ENCODE data around the gene DGKB. TPM values are rescaled to one million over a fixed set of nuclear protein-coding genes. Genes with fewer than 3 reads are reported as not detected.

Gene DGKB
- total and polyA plus RNA-seq, 7 experiments from 2014 or later = not detected

DNA sequence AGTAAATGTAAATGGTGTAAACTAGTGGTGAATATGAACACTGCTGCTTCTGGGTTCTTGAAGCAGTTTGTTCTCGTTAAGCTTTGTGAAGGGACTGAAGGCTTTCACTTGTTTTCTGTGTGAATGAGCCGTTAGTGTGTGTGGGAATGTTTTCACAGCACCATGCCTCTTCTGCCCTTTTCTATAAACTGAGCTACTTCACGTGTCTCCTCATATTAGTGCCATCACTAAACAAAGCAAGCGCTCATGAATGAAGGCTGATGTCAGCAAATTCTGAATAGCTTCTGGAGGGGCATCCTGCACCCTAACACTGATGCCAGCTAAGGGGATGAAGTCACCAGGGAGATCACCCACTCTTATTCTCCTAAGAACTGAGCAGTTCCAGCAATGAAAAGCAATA, 707.5 kb downstream of the DGKB start:
- ChIA-PET POLR2A (no interaction called here), CTCF (no interaction called here)
- no peaks in the 10 kb centered on the region for H3K36me3 Mint-ChIP-seq
- H3K27me3 Mint-ChIP-seq = no peaks in the 10 kb centered on the region
- no peak overlapping the region for H3K27ac Mint-ChIP-seq
- no peak overlapping the region for H3K27ac ChIP-seq (ENCODE audit: low read depth, low read length)
- no peak overlapping the region for H3K4me3 Mint-ChIP-seq
- no peaks in the 10 kb centered on the region for H3K36me3 ChIP-seq (ENCODE audit: control insufficient read depth in 2 of 3, insufficient read depth in 3 of 3, low read length in 3 of 3)
- ATAC-seq (no peak), DNase-seq (no peak)
- no peaks in the 10 kb centered on the region for H3K27me3 ChIP-seq (ENCODE audit: control insufficient read depth in 2 of 2, insufficient read depth in 2 of 2, low read length in 2 of 2)
- intact Hi-C loops (cut with micrococcal nuclease) = no loop called here
- H3K4me1 ChIP-seq (ENCODE audit: control insufficient read depth in 2 of 2, insufficient read depth in 2 of 2, low read length in 2 of 2) = no peaks in the 10 kb centered on the region
- H3K9me3 Mint-ChIP-seq = peaks cover 0 to 15% (median 1%) of the 10 kb centered on the region in 11 donors
- no peaks in the 10 kb centered on the region for H3K9me3 ChIP-seq (ENCODE audit: control insufficient read depth in 2 of 3, low read length in 3 of 3)
- H3K4me1 Mint-ChIP-seq = no peaks in the 10 kb centered on the region
- no peak overlapping the region for H3K4me3 ChIP-seq (ENCODE audit: low read length)

DNA sequence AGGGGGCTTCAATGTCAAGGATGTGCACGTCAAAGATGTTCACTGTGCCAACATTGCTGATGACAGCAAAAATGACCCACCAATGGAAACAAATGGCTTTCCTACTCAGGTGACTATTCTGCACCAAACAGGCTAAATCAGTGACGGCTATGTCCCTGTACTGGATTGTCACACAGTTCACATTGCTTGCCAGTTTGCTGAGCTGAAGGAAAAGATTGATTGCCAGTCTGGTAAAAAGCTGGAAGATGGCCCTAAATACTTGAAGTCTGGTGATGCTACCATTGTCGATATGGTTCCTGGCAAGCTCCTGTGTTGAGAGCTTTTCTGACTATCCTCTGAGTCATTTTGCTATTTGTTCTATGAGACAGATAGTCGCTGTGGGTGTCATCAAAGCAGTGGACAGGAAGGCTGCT, 710.9 kb downstream of the DGKB start:
- H3K36me3 Mint-ChIP-seq = no peaks in the 10 kb centered on the region
- ChIA-PET CTCF (interaction anchor here (0.6 kb wide), 1 partner anchor 610 kb away, joined by 4 read pairs; no protein-coding TSS in a partner anchor), POLR2A (no interaction called here)
- H3K4me1 Mint-ChIP-seq = no peaks in the 10 kb centered on the region
- Histone ChIP-seq H3K4me1 (ENCODE audit: control insufficient read depth in 2 of 2, insufficient read depth in 2 of 2, low read length in 2 of 2) (no peaks in the 10 kb centered on the region), H3K36me3 (ENCODE audit: control insufficient read depth in 2 of 3, insufficient read depth in 3 of 3, low read length in 3 of 3) (no peaks in the 10 kb centered on the region), H3K4me3 (ENCODE audit: low read length) (no peak overlapping the region), H3K27ac (ENCODE audit: low read depth, low read length) (no peak overlapping the region), H3K9me3 (ENCODE audit: control insufficient read depth in 2 of 3, low read length in 3 of 3) (peaks cover 0 to 4% (median 0%) of the 10 kb centered on the region in 3 experiments), H3K27me3 (ENCODE audit: control insufficient read depth in 2 of 2, insufficient read depth in 2 of 2, low read length in 2 of 2) (no peaks in the 10 kb centered on the region)
- H3K9me3 Mint-ChIP-seq = peaks cover 0 to 21% (median 7%) of the 10 kb centered on the region in 11 donors
- no peaks in the 10 kb centered on the region for H3K27me3 Mint-ChIP-seq
- intact Hi-C loops (cut with micrococcal nuclease) = no loop called here
- no peak for DNase-seq
- ATAC-seq = no peak
- H3K27ac Mint-ChIP-seq = no peak overlapping the region
- H3K4me3 Mint-ChIP-seq = no peak overlapping the region

DNA sequence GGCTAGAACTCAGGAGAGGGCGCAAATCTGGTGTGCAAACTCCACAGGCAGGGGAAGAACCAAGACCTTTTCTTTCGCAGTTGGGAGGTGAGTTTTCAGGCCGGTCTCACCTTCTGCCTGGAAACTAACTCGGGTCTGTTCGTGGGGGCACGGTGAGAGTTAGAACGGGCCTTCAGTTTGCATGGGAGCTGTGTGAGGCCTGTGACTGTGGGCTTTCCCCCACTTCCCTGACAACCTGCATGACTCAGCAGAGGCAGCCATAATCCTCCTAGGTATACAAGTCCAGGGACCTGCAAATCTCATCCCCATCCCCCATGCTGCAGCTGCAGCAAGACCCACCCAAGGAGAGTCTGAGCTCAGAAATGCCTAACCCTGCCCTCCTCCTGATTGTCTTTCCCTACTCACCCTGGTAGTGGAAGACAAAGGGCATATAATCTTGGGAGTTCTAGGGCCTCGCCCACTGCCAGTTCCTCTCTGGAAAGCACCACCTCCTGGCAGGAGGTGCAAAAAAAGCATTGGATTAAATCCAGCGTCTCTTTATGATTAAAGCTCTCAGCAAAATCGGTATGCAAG, 718.2 kb downstream of the DGKB start:
- H3K4me1 Mint-ChIP-seq = no peaks in the 10 kb centered on the region
- H3K36me3 ChIP-seq (ENCODE audit: control insufficient read depth in 2 of 3, insufficient read depth in 3 of 3, low read length in 3 of 3) = no peaks in the 10 kb centered on the region
- intact Hi-C loops (cut with micrococcal nuclease) = no loop called here
- H3K36me3 Mint-ChIP-seq = no peaks in the 10 kb centered on the region
- H3K9me3 Mint-ChIP-seq = peaks cover 7 to 27% (median 13%) of the 10 kb centered on the region in 11 donors
- H3K4me3 ChIP-seq (ENCODE audit: low read length) = no peak overlapping the region
- POLR2A ChIA-PET = no interaction called here
- no peak overlapping the region for H3K27ac Mint-ChIP-seq
- H3K27ac ChIP-seq (ENCODE audit: low read depth, low read length) = no peak overlapping the region
- CTCF ChIA-PET = no interaction called here
- no peak overlapping the region for H3K4me3 Mint-ChIP-seq
- ATAC-seq = no peak
- no peaks in the 10 kb centered on the region for H3K4me1 ChIP-seq (ENCODE audit: control insufficient read depth in 2 of 2, insufficient read depth in 2 of 2, low read length in 2 of 2)
- no peaks in the 10 kb centered on the region for H3K27me3 ChIP-seq (ENCODE audit: control insufficient read depth in 2 of 2, insufficient read depth in 2 of 2, low read length in 2 of 2)
- DNase-seq = no peak
- no peaks in the 10 kb centered on the region for H3K27me3 Mint-ChIP-seq
- H3K9me3 ChIP-seq (ENCODE audit: control insufficient read depth in 2 of 3, low read length in 3 of 3) = peaks cover 0 to 4% (median 0%) of the 10 kb centered on the region in 3 experiments

DNA sequence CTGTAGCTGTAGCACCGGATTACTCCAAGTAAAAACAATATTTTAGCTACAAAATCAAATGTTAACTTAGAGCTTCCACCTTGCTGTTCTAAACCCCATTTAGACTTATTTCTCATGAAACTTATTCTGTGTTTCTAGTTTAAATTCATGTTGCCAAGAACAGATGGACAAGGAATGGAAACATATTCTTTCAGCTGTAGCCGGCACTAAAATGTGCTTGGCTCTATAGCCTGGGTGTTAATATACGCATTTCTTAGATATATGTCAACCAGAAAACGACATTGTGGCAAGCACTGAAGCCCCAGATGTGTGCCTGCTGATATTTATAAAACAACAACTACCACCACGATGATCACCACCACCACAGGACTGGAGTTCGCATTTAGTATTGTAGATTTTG, 722.8 kb downstream of the DGKB start:
- intact Hi-C loops (cut with micrococcal nuclease) = no loop called here
- H3K27ac Mint-ChIP-seq = no peak overlapping the region
- Histone ChIP-seq H3K4me1 (ENCODE audit: control insufficient read depth in 2 of 2, insufficient read depth in 2 of 2, low read length in 2 of 2) (no peaks in the 10 kb centered on the region), H3K4me3 (ENCODE audit: low read length) (no peak overlapping the region), H3K9me3 (ENCODE audit: control insufficient read depth in 2 of 3, low read length in 3 of 3) (no peaks in the 10 kb centered on the region), H3K27me3 (ENCODE audit: control insufficient read depth in 2 of 2, insufficient read depth in 2 of 2, low read length in 2 of 2) (no peaks in the 10 kb centered on the region), H3K36me3 (ENCODE audit: control insufficient read depth in 2 of 3, insufficient read depth in 3 of 3, low read length in 3 of 3) (no peaks in the 10 kb centered on the region), H3K27ac (ENCODE audit: low read depth, low read length) (no peak overlapping the region)
- POLR2A ChIA-PET = no interaction called here
- peaks cover 0 to 13% (median 4%) of the 10 kb centered on the region in 11 donors for H3K9me3 Mint-ChIP-seq
- H3K4me1 Mint-ChIP-seq = no peaks in the 10 kb centered on the region
- no peak for ATAC-seq
- no peak overlapping the region for H3K4me3 Mint-ChIP-seq
- no peaks in the 10 kb centered on the region for H3K36me3 Mint-ChIP-seq
- no peaks in the 10 kb centered on the region for H3K27me3 Mint-ChIP-seq
- no peak for DNase-seq
- CTCF ChIA-PET = no interaction called here

DNA sequence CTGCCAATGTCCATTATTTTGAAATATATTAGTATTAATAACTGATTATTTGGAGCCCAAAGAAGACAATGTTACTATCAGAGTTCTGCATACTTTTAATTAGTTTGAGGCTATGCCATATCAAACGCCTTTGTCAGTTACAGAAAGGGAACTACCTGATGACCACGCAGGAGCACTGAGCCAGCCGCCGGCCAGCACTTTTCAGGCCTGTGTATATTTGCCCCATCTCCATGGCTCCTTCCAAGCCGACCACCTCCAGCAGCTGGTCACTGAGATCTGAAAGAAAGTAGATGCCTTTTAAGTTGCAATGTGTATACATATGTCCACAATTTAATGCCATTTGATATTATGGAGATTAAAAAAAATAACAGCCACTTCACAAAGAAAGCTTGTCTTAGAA, 724.7 kb downstream of the DGKB start:
- ATAC-seq = no peak
- Mint-ChIP-seq H3K36me3 (no peaks in the 10 kb centered on the region), H3K27me3 (no peaks in the 10 kb centered on the region), H3K4me1 (no peaks in the 10 kb centered on the region), H3K9me3 (peaks cover 0 to 7% (median 4%) of the 10 kb centered on the region in 11 donors), H3K4me3 (no peak overlapping the region), H3K27ac (no peak overlapping the region)
- intact Hi-C loops (cut with micrococcal nuclease) = no loop called here
- no peak overlapping the region for H3K4me3 ChIP-seq (ENCODE audit: low read length)
- CTCF ChIA-PET = no interaction called here
- POLR2A ChIA-PET = no interaction called here
- no peak for DNase-seq
- no peaks in the 10 kb centered on the region for H3K36me3 ChIP-seq (ENCODE audit: control insufficient read depth in 2 of 3, insufficient read depth in 3 of 3, low read length in 3 of 3)
- H3K9me3 ChIP-seq (ENCODE audit: control insufficient read depth in 2 of 3, low read length in 3 of 3) = no peaks in the 10 kb centered on the region
- no peak overlapping the region for H3K27ac ChIP-seq (ENCODE audit: low read depth, low read length)
- no peaks in the 10 kb centered on the region for H3K4me1 ChIP-seq (ENCODE audit: control insufficient read depth in 2 of 2, insufficient read depth in 2 of 2, low read length in 2 of 2)
- no peaks in the 10 kb centered on the region for H3K27me3 ChIP-seq (ENCODE audit: control insufficient read depth in 2 of 2, insufficient read depth in 2 of 2, low read length in 2 of 2)

DNA sequence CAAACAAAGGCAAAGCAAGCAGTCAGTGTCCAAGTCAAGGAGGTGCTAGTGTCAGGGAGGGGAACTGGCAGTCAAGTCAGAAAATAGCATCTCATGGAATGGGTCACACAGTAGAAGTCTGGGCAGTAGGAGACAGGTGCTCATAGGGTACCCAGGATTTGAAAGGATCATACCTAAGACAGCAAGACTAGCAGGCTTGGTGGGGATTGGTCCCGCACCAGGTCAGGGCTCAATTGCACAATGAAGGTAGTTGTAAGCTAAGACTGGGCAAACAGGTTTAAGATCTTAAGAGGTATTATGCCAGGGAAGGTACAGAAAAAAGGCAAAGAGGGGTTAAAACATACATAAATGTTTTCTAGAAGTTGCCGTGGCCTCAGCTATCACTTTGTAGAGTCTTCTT, 731.7 kb downstream of the DGKB start:
- Histone ChIP-seq H3K36me3 (ENCODE audit: control insufficient read depth in 2 of 3, insufficient read depth in 3 of 3, low read length in 3 of 3) (no peaks in the 10 kb centered on the region), H3K4me1 (ENCODE audit: control insufficient read depth in 2 of 2, insufficient read depth in 2 of 2, low read length in 2 of 2) (no peaks in the 10 kb centered on the region), H3K4me3 (ENCODE audit: low read length) (no peak overlapping the region), H3K9me3 (ENCODE audit: control insufficient read depth in 2 of 3, low read length in 3 of 3) (no peaks in the 10 kb centered on the region), H3K27ac (ENCODE audit: low read depth, low read length) (no peak overlapping the region), H3K27me3 (ENCODE audit: control insufficient read depth in 2 of 2, insufficient read depth in 2 of 2, low read length in 2 of 2) (no peaks in the 10 kb centered on the region)
- ATAC-seq = no peak
- no peak overlapping the region for H3K27ac Mint-ChIP-seq
- H3K4me1 Mint-ChIP-seq = no peaks in the 10 kb centered on the region
- POLR2A ChIA-PET = no interaction called here
- no peak for DNase-seq
- intact Hi-C loops (cut with micrococcal nuclease) = no loop called here
- no peaks in the 10 kb centered on the region for H3K27me3 Mint-ChIP-seq
- peaks cover 0 to 44% (median 14%) of the 10 kb centered on the region in 11 donors for H3K9me3 Mint-ChIP-seq
- H3K4me3 Mint-ChIP-seq = no peak overlapping the region
- CTCF ChIA-PET = no interaction called here
- no peaks in the 10 kb centered on the region for H3K36me3 Mint-ChIP-seq

DNA sequence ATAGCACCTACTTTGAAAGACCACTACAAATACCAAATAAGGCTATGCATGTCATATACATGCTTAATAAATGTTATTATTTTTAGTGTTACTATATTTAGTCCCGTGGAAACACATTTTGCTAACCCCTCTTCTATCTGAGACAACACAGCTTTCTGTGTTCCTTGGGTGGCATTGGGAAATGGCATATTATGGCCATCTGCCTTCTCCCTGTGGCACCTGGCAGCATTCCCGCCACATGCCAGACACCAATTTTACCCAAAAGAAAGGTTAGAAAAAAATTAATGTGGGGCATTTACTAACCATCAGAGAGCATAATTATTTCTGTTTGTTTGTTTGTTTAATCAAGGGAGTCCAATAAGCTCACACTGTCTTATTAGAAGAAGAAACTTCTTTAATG, 744.4 kb downstream of the DGKB start:
- H3K27ac Mint-ChIP-seq = no peak overlapping the region
- no peak overlapping the region for H3K4me3 ChIP-seq (ENCODE audit: low read length)

More for the DNA sequence above, 744.4 kb downstream of the DGKB start:
- ChIA-PET CTCF (no interaction called here), POLR2A (no interaction called here)
- Mint-ChIP-seq H3K4me3 (no peak overlapping the region), H3K9me3 (peaks cover 0 to 18% (median 4%) of the 10 kb centered on the region in 11 donors), H3K36me3 (no peaks in the 10 kb centered on the region), H3K27me3 (no peaks in the 10 kb centered on the region), H3K4me1 (no peaks in the 10 kb centered on the region)
- no peak for DNase-seq
- no peak for ATAC-seq
- H3K4me1 ChIP-seq (ENCODE audit: control insufficient read depth in 2 of 2, insufficient read depth in 2 of 2, low read length in 2 of 2) = no peaks in the 10 kb centered on the region
- no peaks in the 10 kb centered on the region for H3K27me3 ChIP-seq (ENCODE audit: control insufficient read depth in 2 of 2, insufficient read depth in 2 of 2, low read length in 2 of 2)
- no peaks in the 10 kb centered on the region for H3K9me3 ChIP-seq (ENCODE audit: control insufficient read depth in 2 of 3, low read length in 3 of 3)
- no peak overlapping the region for H3K27ac ChIP-seq (ENCODE audit: low read depth, low read length)
- intact Hi-C loops (cut with micrococcal nuclease) = no loop called here
- no peaks in the 10 kb centered on the region for H3K36me3 ChIP-seq (ENCODE audit: control insufficient read depth in 2 of 3, insufficient read depth in 3 of 3, low read length in 3 of 3)

Data from naive thymus-derived CD4-positive, alpha-beta T cell (primary cell).